ENCODE data around the gene ALKBH3.

DNA sequence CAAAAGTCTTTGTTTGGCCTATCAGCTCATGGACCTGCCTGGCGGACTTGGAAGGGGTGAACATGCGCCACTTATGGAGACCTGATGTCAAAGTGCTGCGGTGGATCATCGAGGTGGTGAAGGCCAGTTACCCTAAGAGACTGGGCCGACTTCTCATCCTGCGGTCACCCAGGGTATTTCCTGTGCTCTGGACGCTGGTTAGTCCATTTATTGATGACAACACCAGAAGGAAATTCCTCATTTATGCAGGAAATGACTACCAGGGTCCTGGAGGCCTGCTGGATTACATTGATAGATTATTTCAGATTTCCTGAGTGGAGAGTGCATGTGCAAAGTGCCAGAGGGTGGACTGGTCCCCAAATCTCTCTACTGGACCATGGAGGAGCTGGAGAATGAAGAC lies 17.9 kb downstream of the ALKBH3 start:
- TF ChIP-seq, protein P1, sequence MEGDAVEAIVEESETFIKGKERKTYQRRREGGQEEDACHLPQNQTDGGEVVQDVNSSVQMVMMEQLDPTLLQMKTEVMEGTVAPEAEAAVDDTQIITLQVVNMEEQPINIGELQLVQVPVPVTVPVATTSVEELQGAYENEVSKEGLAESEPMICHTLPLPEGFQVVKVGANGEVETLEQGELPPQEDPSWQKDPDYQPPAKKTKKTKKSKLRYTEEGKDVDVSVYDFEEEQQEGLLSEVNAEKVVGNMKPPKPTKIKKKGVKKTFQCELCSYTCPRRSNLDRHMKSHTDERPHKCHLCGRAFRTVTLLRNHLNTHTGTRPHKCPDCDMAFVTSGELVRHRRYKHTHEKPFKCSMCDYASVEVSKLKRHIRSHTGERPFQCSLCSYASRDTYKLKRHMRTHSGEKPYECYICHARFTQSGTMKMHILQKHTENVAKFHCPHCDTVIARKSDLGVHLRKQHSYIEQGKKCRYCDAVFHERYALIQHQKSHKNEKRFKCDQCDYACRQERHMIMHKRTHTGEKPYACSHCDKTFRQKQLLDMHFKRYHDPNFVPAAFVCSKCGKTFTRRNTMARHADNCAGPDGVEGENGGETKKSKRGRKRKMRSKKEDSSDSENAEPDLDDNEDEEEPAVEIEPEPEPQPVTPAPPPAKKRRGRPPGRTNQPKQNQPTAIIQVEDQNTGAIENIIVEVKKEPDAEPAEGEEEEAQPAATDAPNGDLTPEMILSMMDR (IDR thresholded peaks at IDR 0.05 in 2 of 3, conservative IDR thresholded peaks at IDR 0.05 in 1 of 3; ENCODE audit: borderline replicate concordance in 1 of 3, insufficient read depth in 1 of 3, low read depth in 2 of 3, low read length in 2 of 3) = no peak
- no peak for TF ChIP-seq POLR2A (IDR thresholded peaks at IDR 0.05; ENCODE audit: borderline replicate concordance, extremely low read depth, insufficient read depth, insufficient read length)
- no peak for TF ChIP-seq RAD21 (IDR thresholded peaks at IDR 0.05; ENCODE audit: low read depth)
- TF ChIP-seq JUND (IDR thresholded peaks at IDR 0.05) = no peak
- no peak for TF ChIP-seq POLR2AphosphoS5 (IDR thresholded peaks at IDR 0.05; ENCODE audit: low read depth, low read length)
